ENCODE measurements around the gene MSI2.

The MSI2 gene

DNA sequence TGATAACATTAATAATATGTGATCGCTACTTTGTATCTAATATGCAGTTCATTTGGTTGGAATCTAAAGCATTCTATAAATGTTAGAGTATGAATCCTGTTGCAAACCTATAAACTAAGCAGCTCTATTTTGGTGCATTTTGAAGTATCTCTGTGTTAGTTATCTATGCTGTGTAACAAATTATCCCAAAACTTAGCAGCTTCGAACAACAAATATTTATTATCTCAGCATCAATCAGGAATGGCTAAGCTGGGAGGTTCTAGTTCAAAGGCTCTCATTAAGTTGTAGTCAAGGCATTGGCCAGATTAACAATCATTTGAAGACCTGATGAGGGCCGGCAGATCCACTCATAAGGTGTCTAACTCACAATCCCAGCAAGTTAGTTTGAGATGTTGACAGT lies 10.1 kb upstream of the MSI2 start:
- DNase-seq (ENCODE audit: low read depth), result no peak

DNA sequence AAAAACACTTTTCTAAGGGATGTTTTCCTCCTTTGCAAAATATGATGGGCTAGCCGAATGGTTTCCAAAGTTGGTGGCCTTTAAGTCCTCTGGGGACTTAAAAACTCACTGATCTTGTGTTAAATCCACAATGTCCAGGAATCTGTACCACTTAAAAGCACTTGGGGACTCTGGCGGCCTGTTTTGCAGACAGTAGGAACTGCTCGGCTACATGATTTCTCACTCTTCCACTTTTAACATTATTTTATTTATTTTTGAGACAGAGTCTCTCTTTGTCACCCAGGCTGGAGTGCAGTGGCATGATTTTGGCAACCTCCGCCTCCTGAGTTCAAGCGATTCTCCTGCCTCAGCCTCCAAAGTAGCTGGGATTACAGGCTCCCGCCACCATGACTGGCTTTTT lies 9.1 kb upstream of the MSI2 start:
- no peak for DNase-seq (ENCODE audit: low read depth)

DNA sequence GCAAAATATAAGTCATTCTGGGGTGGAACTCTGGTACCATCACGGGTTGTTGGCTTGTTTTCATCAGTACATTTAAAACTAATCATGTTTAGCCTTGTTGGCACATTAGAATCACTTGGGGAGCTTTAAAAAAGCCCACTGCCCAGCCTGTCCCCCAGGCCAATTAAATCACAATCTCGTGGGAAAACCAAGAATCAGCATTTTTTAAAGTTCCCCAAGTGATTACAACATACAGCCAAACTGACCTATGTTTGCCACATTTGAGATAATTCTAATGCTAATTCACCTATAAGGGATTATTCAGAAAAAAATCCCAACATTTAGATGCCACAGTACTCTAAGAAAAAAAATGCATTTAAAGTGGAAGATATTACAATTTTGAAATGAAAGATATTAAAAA lies 8.4 kb upstream of the MSI2 start:
- no peak for DNase-seq (ENCODE audit: low read depth)

GRCh38 chr17:57249520-57249919 lies 6.8 kb upstream of the MSI2 start:
- DNase-seq (ENCODE audit: low read depth), result no peak

DNA sequence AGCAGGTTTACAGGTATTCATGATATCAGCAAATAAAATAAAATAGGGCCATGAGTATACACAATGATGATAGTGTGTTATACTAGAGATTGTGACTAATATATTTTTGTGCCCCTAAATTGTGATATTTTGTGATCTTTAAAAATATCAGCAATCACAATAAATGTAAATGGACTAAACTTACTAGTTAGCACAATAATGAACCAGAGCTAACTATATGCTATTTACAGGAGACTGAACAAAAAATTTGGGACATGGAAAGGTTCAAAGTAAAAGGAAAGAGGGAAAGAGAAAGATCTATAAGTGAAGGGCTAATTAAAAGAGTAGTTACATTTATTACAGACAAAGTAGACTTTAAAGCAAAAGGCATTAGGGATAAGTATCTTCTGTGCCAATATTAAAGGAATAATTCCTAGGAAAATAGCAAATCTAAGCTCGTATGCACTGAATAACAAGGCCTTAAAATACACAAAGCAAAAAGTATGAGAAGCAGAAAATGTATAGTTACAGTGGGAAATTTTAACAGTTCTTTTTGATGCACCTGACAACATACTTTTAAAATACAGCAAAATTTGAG lies 5.0 kb upstream of the MSI2 start:
- DNase-seq (ENCODE audit: low read depth), result no peak

GRCh38 chr17:57253362-57254065 lies 2.8 kb upstream of the MSI2 start:
- DNase-seq (ENCODE audit: low read depth), result no peak

GRCh38 chr17:57255182-57255775 lies 1.0 kb upstream of the MSI2 start:
- DNase-seq (ENCODE audit: low read depth), result no peak

DNA sequence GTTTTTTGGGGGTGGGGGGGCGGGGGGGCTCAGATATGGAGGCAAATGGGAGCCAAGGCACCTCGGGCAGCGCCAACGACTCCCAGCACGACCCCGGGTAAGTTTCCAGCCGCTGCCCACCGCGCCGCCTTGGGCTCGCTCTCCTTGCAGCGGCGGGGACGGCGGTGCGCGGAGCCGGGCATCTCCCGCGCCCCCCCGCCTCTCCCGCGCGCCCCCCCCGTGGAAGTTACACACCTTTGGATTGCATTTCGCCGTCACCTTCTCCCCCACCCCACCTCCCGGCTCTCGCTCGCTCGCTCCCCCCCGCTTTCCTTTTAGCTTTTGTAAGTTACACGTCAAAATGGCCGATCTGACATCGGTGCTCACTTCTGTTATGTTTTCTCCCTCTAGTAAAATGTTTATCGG lies 387 bp downstream of the MSI2 start:
- no peak for DNase-seq (ENCODE audit: low read depth)

GRCh38 chr17:57257195-57257894 lies 1.0 kb downstream of the MSI2 start:
- no peak for DNase-seq (ENCODE audit: low read depth)

DNA sequence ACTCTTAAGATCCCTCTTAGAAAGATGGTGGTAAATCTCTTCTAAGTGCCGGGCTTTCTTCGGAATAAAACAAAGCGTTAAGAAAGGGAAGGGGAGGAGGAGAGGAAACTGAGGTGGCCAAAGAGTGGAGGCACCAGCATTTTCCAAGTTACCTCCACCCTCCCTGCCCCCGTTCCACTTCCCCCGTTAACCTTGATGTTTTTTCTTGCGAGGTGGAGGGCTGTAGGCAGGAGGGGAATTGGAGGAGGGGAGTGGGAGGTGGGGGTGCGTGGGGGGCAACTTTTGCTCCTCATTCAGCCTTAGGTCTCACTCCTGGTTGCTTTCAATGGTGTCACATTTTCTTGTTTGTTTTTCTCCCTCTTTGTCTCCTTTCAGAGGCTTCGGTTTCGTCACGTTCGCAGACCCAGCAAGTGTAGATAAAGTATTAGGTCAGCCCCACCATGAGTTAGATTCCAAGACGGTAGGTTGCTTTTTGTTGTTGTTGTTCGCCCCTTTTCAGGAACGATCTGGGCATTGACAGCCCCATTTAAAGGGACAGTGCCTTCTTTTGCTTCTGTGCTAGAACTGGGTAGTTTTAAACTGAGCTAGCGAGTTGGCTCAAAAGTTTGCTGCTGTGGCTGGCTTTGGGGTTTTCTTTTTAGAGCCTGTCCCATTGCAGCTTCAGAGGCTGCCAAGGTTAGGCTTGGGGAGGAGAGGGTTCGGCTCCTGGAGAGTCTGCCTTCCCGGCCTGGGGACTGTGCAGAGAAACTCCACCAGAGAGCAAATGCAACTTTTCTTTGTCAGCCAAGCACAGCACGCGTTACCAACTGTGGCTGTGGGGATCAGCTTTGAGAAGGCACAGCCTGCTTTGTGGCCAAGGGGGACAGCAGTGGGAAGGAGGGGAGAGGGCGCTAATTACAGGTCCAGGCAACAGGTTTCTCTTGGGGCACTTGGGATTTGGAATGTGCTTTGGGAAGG lies 1.9 kb downstream of the MSI2 start:
- DNase-seq (ENCODE audit: low read depth), result no peak

GRCh38 chr17:57259306-57259705 lies 3.0 kb downstream of the MSI2 start:
- no peak for DNase-seq (ENCODE audit: low read depth)

DNA sequence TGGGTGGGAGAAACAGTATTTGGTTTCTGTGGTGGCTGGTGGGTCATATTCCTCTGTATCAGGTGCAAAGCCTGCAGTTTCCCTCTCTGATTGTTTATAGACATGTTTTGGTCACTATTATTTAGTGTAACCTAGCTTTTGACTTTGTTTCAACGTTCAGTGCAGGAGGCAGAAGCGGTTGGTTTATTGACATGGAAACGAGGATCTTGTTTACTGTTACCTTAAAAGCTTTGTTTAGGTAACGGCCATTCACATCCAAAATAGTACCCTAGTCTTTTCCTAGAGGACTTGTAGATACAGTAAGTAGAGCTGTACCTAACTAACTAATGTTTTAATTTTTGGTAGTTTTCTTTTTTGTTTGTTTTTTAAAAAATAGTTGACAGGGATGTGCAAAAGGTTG lies 3.5 kb downstream of the MSI2 start:
- DNase-seq (ENCODE audit: low read depth), result no peak

- DNase-seq (ENCODE audit: low read depth), result no peak
Observed at GRCh38 chr17:57260325-57261083, 4.2 kb downstream of the MSI2 start.

- DNase-seq (ENCODE audit: low read depth), result no peak
Observed at GRCh38 chr17:57261084-57261461, 4.8 kb downstream of the MSI2 start.

DNA sequence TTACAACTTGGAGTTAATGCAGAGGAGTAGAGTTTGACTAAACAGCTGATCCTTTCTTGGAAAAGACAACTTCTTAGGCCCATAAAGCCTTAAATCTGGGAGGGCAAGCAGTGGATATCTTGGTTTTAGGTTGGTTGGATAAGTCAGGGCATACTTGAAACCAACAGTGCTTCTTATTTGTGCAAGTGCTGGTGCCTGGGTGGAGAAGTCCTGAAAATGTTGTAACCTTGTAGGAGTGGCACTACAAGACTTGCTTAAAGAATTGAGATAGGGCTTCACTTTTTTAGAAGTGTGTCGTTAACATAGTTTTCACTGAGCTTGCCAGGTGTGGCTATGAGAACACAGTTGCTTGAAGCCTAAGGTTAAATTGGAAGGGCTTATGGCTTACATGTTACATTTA lies 6.2 kb downstream of the MSI2 start:
- no peak for DNase-seq (ENCODE audit: low read depth)

GRCh38 chr17:57264250-57264649 lies 7.9 kb downstream of the MSI2 start:
- DNase-seq (ENCODE audit: low read depth), result no peak

GRCh38 chr17:57264776-57265175 lies 8.5 kb downstream of the MSI2 start:
- no peak for DNase-seq (ENCODE audit: low read depth)

DNA sequence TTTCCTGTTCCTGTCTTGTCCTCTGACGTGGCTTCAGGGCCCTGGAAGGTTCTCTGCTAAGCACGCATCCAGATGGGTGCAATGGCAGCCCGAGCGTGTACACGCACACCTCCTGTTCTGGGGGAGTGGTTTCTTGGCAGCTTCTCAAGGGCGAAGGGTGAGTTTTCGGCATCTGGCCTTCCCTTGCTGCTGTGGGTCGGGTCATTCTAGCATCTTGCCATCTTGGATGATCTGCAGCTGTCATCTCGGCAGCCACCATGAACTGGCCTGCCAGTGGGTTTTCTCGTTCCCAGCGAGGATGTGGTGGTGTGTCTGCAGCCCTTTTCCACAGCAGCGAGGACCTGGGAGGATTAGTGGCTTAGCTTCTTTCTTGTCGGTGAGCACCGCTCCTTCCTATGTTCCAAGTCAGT lies 10.6 kb downstream of the MSI2 start:
- DNase-seq (ENCODE audit: low read depth), result no peak

- DNase-seq (ENCODE audit: low read depth), result no peak
Observed at GRCh38 chr17:57268181-57268580, 11.9 kb downstream of the MSI2 start.

- no peak for DNase-seq (ENCODE audit: low read depth)
Observed at GRCh38 chr17:57269052-57269451, 12.7 kb downstream of the MSI2 start.

DNA sequence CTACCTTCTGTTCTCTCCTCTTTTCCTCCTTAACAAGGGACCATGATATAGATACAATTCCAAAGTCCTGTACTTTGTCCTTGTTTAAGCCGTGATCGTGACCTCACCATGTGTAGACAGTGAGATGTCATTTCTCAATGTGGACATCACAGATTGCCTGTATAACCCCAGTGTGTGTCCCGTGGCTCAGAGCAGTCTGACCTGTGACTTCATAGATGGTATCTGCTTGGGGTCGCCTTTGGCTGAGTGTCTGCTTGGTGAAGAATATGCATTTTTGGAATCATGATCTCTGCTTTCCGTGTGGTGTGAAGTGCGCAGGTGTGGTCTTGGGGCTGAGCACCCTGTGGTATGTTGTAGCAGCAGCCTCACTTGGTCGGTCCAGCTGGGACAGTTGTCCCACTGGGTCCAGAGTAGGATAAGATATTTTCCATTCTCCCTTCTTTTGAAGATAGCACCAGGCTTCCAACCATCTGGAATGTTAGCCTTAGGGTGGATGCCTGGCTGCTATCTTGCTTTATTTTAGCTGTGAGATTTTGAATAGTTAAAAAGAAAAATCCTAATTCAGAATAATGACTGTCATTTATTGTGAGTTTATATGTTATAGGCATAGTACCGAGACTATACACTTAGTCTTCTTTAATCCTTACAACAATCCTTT lies 13.4 kb downstream of the MSI2 start:
- DNase-seq (ENCODE audit: low read depth), result no peak
